Gastroesophageal sphincter (tissue), 4 donors: ENCODE measurements around the gene LIX1L. TPM values are rescaled to one million over a fixed set of nuclear protein-coding genes. Genes with fewer than 3 reads are reported as not detected.

Experiments
- ATAC-seq: fragments of 150-250 bp; one replicate; pipeline ENCODE4 v1.9.1; 2016; ENCODE audit warnings: mild to moderate bottlenecking, moderate library complexity
- H3K27ac ChIP-seq, 4 donors: fragments of 200-600 bp; sonication (generic) in 3 of 4; 1 replicate in 3 of 4; 2 replicates in 1 of 4; pipeline ENCODE4 v1.5.1; 2016 to 2019
- H3K27me3 ChIP-seq: fragments of 200-600 bp; sonication (generic); one replicate; pipeline ENCODE4 v1.5.1; 2019
- H3K36me3 ChIP-seq, 2 donors: fragments of 200-600 bp; sonication (generic); one replicate each; pipeline ENCODE4 v1.5.1; 2019; ENCODE audit warnings: control low read depth in 1 of 2
- H3K4me1 ChIP-seq, 3 donors: fragments of 200-600 bp; sonication (generic); 1 replicate in 2 of 3; 2 replicates in 1 of 3; pipeline ENCODE4 v1.5.1; 2016 to 2019; ENCODE audit warnings: control low read depth in 2 of 3
- H3K4me3 ChIP-seq, 2 donors: fragments of 200-600 bp; sonication (generic); one replicate each; pipeline ENCODE4 v1.5.1; 2019; ENCODE audit warnings: mild to moderate bottlenecking in 1 of 2, moderate library complexity in 1 of 2
- H3K9me3 ChIP-seq, 3 donors: fragments of 200-600 bp; sonication (generic); one replicate each; pipeline ENCODE4 v1.5.1; 2017 to 2019; ENCODE audit warnings: control low read depth in 2 of 3
- CTCF ChIP-seq, 4 experiments: fragments of 200-600 bp in 2 of 4; fragments of 450-650 bp in 2 of 4; sonication (generic) in 1 of 4; IDR thresholded peaks; one replicate each; pipeline ENCODE4 v1.5.1; 2017 to 2019; ENCODE audit warnings: antibody characterized with exemption in 4 of 4, mild to moderate bottlenecking in 2 of 4, moderate library complexity in 2 of 4
- EP300 ChIP-seq: sonication (generic); formaldehyde crosslinking; IDR thresholded peaks from one replicate; pipeline ENCODE4 v1.6.1; 2017; ENCODE audit warnings: antibody characterized with exemption, mild to moderate bottlenecking
- POLR2A ChIP-seq, 2 donors: fragments of 450-650 bp; IDR thresholded peaks; one replicate each; pipeline ENCODE4 v1.6.1; 2017; ENCODE audit warnings: antibody characterized with exemption in 2 of 2, mild to moderate bottlenecking in 2 of 2, moderate library complexity in 1 of 2
- POLR2AphosphoS5 ChIP-seq: sonication (generic); formaldehyde crosslinking; IDR thresholded peaks from one replicate; pipeline ENCODE4 v1.6.1; 2017; ENCODE audit warnings: antibody characterized with exemption
- WGBS, 2 donors: methylation state at CpG; one replicate each; pipeline ENCODE4 v1.1.5; 2018; ENCODE audit warnings: low coverage in 1 of 2; 5-methylcytosine and 5-hydroxymethylcytosine counted together
- total RNA-seq, 4 donors: library from RNA; depleted of rRNA; stranded (reverse); fragments of >200 nt; gene quantifications; one replicate each; pipeline ENCODE4 v1.1.0, GENCODE V29; 2016

The LIX1L gene
- total RNA-seq, 4 donors from 2014 or later = 37.8 to 53.5 (median 45.3) TPM

- peak overlapping the region in 1 of 2 donors; percentile 15 for H3K4me3 ChIP-seq
- no peaks in the 10 kb centered on the region for H3K36me3 ChIP-seq
- no peaks in the 10 kb centered on the region for H3K9me3 ChIP-seq
- TF ChIP-seq POLR2AphosphoS5 (peak; percentile 84), CTCF (IDR thresholded peaks at IDR 0.05) (no peak), EP300 (no peak), POLR2A (IDR thresholded peaks at IDR 0.05) (no peak)
- H3K27ac ChIP-seq = peak overlapping the region; percentile 66 to 95 (median 94)
- H3K4me1 ChIP-seq = peaks cover 25 to 67% (median 51%) of the 10 kb centered on the region in 3 donors
- no peaks in the 10 kb centered on the region for H3K27me3 ChIP-seq
- 3 to 29% methylated on average over 9 to 14 of the region's 15 CpGs for WGBS, 2 donors
- peak; percentile 32 for ATAC-seq
Measured at GRCh38 chr1:145985502-145986439, 28.0 kb upstream of the LIX1L start.

- 27 to 33% methylated on average over 1 to 2 of the region's 2 CpGs for WGBS, 2 donors
- H3K27ac ChIP-seq = peak overlapping the region; percentile 66 to 95 (median 94)
- no peak for ATAC-seq
- H3K27me3 ChIP-seq = no peaks in the 10 kb centered on the region
- no peaks in the 10 kb centered on the region for H3K36me3 ChIP-seq
- H3K9me3 ChIP-seq = no peaks in the 10 kb centered on the region
- H3K4me3 ChIP-seq = peak overlapping the region in 1 of 2 donors; percentile 15
- TF ChIP-seq CTCF (IDR thresholded peaks at IDR 0.05) (no peak), EP300 (no peak), POLR2AphosphoS5 (no peak), POLR2A (IDR thresholded peaks at IDR 0.05) (no peak)
- H3K4me1 ChIP-seq = peaks cover 30 to 70% (median 57%) of the 10 kb centered on the region in 3 donors
Measured at GRCh38 chr1:145985129-145985501, 27.3 kb upstream of the LIX1L start.

GRCh38 chr1:145983960-145984830 is 26.4 kb upstream of the LIX1L start:
- Histone ChIP-seq H3K4me1 (peaks cover 34 to 75% (median 59%) of the 10 kb centered on the region in 3 donors), H3K9me3 (no peaks in the 10 kb centered on the region), H3K27ac (peak overlapping the region; percentile 93 to 99 (median 95)), H3K36me3 (no peaks in the 10 kb centered on the region), H3K4me3 (no peak overlapping the region), H3K27me3 (no peaks in the 10 kb centered on the region)
- TF ChIP-seq POLR2AphosphoS5 (no peak), POLR2A (IDR thresholded peaks at IDR 0.05) (no peak), EP300 (no peak), CTCF (IDR thresholded peaks at IDR 0.05) (no peak)
- WGBS, 2 donors = 81 to 84% methylated on average over 7 to 12 of the region's 12 CpGs
- no peak for ATAC-seq

- TF ChIP-seq CTCF (IDR thresholded peaks at IDR 0.05) (no peak), EP300 (no peak), POLR2A (IDR thresholded peaks at IDR 0.05) (no peak), POLR2AphosphoS5 (peak; percentile 57)
- Histone ChIP-seq H3K27me3 (no peaks in the 10 kb centered on the region), H3K36me3 (no peaks in the 10 kb centered on the region), H3K4me1 (peaks cover 43 to 84% (median 68%) of the 10 kb centered on the region in 3 donors), H3K9me3 (no peaks in the 10 kb centered on the region), H3K4me3 (no peak overlapping the region), H3K27ac (peak overlapping the region; percentile 93 to 99 (median 95))
- WGBS, 2 donors = 14 to 42% methylated on average over 1 of the region's 1 CpG
- no peak for ATAC-seq
Measured at GRCh38 chr1:145983206-145983675, 25.4 kb upstream of the LIX1L start.
